Hepatocyte (in vitro differentiated cells): ENCODE data around the gene FITM1.

ENCODE experiments used
- EZH2 ChIP-seq: fragments of 200-600 bp; sonication (generic); IDR thresholded peaks from 2 replicates; pipeline ENCODE4 v1.6.1; 2016; ENCODE audit warnings: antibody characterized with exemption, mild to moderate bottlenecking, borderline replicate concordance
- TF ChIP-seq, protein P1 (sequence below): fragments of 200-600 bp; sonication (generic); IDR thresholded peaks from 2 replicates; pipeline ENCODE4 v1.5.1; 2016; ENCODE audit warnings: antibody characterized with exemption, mild to moderate bottlenecking; ENCODE audit not compliant: poor library complexity

DNA sequence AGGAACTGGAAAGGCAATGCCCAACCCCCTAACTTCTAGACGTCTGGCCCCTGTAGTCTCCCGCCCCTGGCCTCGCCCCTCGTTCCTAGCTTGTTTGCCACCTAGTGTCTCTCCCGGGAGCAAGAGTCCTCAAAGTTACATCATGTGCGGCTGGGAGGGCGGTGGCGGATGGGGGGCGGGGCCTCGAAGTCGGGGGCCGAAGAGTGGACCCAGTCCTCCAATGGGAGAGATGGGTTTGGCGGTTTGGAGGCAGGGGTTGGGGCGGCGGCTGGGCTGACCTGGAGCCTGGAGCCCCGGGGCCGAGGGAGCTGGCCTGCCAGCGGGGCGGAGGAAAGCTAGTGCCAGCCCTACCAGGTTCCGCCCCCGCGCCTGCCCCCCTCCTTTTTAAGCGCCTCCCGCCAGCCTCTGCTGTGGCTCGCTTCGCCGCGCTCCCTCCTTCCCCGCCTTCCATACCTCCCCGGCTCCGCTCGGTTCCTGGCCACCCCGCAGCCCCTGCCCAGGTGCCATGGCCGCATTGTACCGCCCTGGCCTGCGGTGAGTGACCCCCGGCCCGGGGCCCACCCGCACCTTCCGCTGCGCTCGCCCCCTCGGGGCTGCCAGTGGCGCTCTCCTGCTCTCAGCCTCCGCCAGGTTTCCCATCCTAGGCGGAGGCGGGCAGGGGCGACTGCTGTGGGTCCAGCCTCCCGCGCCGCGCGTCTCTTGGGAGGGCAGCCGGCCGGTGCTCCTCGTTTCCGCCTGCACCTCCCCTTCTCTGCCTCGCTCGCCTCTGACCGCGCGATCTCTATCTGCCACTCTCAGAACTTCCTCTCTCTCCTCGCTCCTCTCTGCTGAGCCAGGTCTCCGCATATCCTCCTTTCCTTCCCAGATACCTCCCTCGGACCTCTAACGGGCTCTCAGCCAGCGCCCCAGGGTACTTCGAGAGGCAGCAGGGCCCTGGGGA lies 36.3 kb upstream of the FITM1 start, which contains the start of gene PCK2:
- TF ChIP-seq, protein P1, sequence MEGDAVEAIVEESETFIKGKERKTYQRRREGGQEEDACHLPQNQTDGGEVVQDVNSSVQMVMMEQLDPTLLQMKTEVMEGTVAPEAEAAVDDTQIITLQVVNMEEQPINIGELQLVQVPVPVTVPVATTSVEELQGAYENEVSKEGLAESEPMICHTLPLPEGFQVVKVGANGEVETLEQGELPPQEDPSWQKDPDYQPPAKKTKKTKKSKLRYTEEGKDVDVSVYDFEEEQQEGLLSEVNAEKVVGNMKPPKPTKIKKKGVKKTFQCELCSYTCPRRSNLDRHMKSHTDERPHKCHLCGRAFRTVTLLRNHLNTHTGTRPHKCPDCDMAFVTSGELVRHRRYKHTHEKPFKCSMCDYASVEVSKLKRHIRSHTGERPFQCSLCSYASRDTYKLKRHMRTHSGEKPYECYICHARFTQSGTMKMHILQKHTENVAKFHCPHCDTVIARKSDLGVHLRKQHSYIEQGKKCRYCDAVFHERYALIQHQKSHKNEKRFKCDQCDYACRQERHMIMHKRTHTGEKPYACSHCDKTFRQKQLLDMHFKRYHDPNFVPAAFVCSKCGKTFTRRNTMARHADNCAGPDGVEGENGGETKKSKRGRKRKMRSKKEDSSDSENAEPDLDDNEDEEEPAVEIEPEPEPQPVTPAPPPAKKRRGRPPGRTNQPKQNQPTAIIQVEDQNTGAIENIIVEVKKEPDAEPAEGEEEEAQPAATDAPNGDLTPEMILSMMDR: no peak
- TF ChIP-seq EZH2: no peak
